HCT116 (cell line): ENCODE measurements around the gene CACNA1C. TPM values are rescaled to one million over a fixed set of nuclear protein-coding genes. Genes with fewer than 3 reads are reported as not detected.

Experiments used
- ATAC-seq: fragments of 200-7000 bp; cut with Tn5 transposase; 2 replicates; pipeline ENCODE4 v1.9.1; 2020; ENCODE audit warnings: mild to moderate bottlenecking, moderate library complexity
- BruUV-seq: library from RNA; stranded (reverse); fragments of 400-500 nt; replicated peaks from 2 replicates; lab custom pipeline; 2021; lab: Mats Ljungman, UMichigan
- CTCF ChIA-PET: fragments of 300-600 bp; sonication (Branson Sonifier 250); formaldehyde crosslinking; loops from one replicate; lab custom pipeline; 2021; ENCODE audit warnings: antibody characterized with exemption; lab: Charles Lee
- POLR2A ChIA-PET: fragments of 300-600, 350-600 bp; sonication (Branson Sonifier 250); formaldehyde crosslinking; loops from one replicate; lab custom pipeline; 2021; ENCODE audit warnings: antibody characterized with exemption; lab: Charles Lee
- RAD21 ChIA-PET, 2 experiments: fragments of 300-600 bp; sonication (Branson Sonifier 250); formaldehyde crosslinking; loops; one replicate each; lab custom pipeline; 2023; ENCODE audit warnings: low total read pairs in 2 of 2; ENCODE audit not compliant: uncharacterized antibody in 2 of 2, unreplicated experiment in 2 of 2, low non-redundant PET in 1 of 2; lab: Charles Lee
- DNase-seq: peaks from one replicate; pipeline ENCODE4 v3.0.0-alpha.2; 2010; ENCODE audit warnings: low read depth, low spot score
- H2AFZ ChIP-seq: fragments of 200-600 bp; shearing (Covaris generic), sonication (generic); 2 replicates; pipeline ENCODE4 v1.6.1; 2017; ENCODE audit warnings: low read depth, mixed run types, mixed read lengths, antibody characterized with exemption, low read length; ENCODE audit not compliant: poor library complexity, severe bottlenecking
- H3K27ac ChIP-seq: 2 replicates; pipeline ENCODE4 v1.5.1; 2012; ENCODE audit warnings: low read depth, low read length
- H3K27me3 ChIP-seq: fragments of 200-600 bp; sonication (generic); 2 replicates; pipeline ENCODE4 v1.6.1; 2016; ENCODE audit warnings: mixed run types, low read length, mixed read lengths; ENCODE audit not compliant: insufficient read depth
- H3K36me3 ChIP-seq, 2 experiments: fragments of 200-500 bp in 1 of 2; fragments of 200-600 bp in 1 of 2; sonication (Bioruptor generic) in 1 of 2; sonication (generic) in 1 of 2; 2 replicates each; pipeline versions ENCODE4 v1.5.1 to v1.6.1; 2014 to 2016; ENCODE audit warnings: low read length in 2 of 2, inconsistent platforms in 1 of 2, mixed read lengths in 1 of 2, mixed run types in 1 of 2; ENCODE audit not compliant: insufficient read depth in 2 of 2, control insufficient read depth in 1 of 2
- H3K4me1 ChIP-seq, 2 experiments: fragments of 200-600 bp in 1 of 2; sonication (generic) in 1 of 2; 2 replicates each; pipeline versions ENCODE4 v1.5.1 to v1.6.1; 2012 to 2017; ENCODE audit warnings: low read length in 2 of 2, inconsistent platforms in 1 of 2, mild to moderate bottlenecking in 1 of 2, mixed read lengths in 1 of 2, mixed run types in 1 of 2, moderate library complexity in 1 of 2; ENCODE audit not compliant: insufficient read depth in 2 of 2, control insufficient read depth in 1 of 2
- H3K4me2 ChIP-seq: fragments of 200-600 bp; sonication (generic); 2 replicates; pipeline ENCODE4 v1.6.1; 2017; ENCODE audit warnings: mixed run types, low read length, mixed read lengths
- H3K4me3 ChIP-seq, 2 experiments: fragments of 200-600 bp in 1 of 2; sonication (generic) in 1 of 2; replicated peaks in 1 of 2; 2 replicates each; pipeline ENCODE4 v1.5.1; 2011 to 2016; ENCODE audit warnings: low read length in 2 of 2, control low read depth in 1 of 2, low read depth in 1 of 2, mild to moderate bottlenecking in 1 of 2, mixed read lengths in 1 of 2, mixed run types in 1 of 2
- H3K79me2 ChIP-seq: fragments of 200-600 bp; sonication (generic); 2 replicates; pipeline ENCODE4 v1.6.1; 2017; ENCODE audit warnings: mild to moderate bottlenecking, mixed run types, low read length, moderate library complexity, mixed read lengths; ENCODE audit not compliant: insufficient read depth
- H3K9ac ChIP-seq: fragments of 200-600 bp; sonication (generic); 2 replicates; pipeline ENCODE4 v1.6.1; 2016; ENCODE audit warnings: low read length, mixed read lengths
- H3K9me2 ChIP-seq: fragments of 200-600 bp; sonication (generic), shearing (Covaris generic); 2 replicates; pipeline ENCODE4 v1.6.1; 2017; ENCODE audit warnings: mixed run types, mild to moderate bottlenecking, moderate library complexity; ENCODE audit not compliant: insufficient read depth
- H3K9me3 ChIP-seq, 2 experiments: fragments of 200-500 bp in 1 of 2; fragments of 200-600 bp in 1 of 2; sonication (Bioruptor generic) in 1 of 2; sonication (generic) in 1 of 2; 2 replicates each; pipeline ENCODE4 v1.6.1; 2014 to 2017; ENCODE audit warnings: low read length in 2 of 2, mixed read lengths in 2 of 2, inconsistent platforms in 1 of 2, low read depth in 1 of 2, mild to moderate bottlenecking in 1 of 2, mixed run types in 1 of 2, moderate library complexity in 1 of 2; ENCODE audit not compliant: control insufficient read depth in 1 of 2, insufficient read depth in 1 of 2
- H4K20me1 ChIP-seq: fragments of 200-600 bp; sonication (generic), shearing (Covaris generic); 2 replicates; pipeline ENCODE4 v1.6.1; 2017; ENCODE audit warnings: mixed run types, mild to moderate bottlenecking, moderate library complexity; ENCODE audit not compliant: insufficient read depth
- ATF3 ChIP-seq: IDR thresholded peaks from 2 replicates; pipeline ENCODE4 v1.6.1; 2012
- CTCF ChIP-seq, 3 experiments: fragments of 200-600 bp in 1 of 3; sonication (generic) in 1 of 3; IDR thresholded peaks in 2 of 3; conservative IDR thresholded peaks in 1 of 3; 2 replicates each; pipeline ENCODE4 v1.5.1; 2012 to 2017; ENCODE audit warnings: low read depth in 2 of 3, low read length in 2 of 3, antibody characterized with exemption in 1 of 3, borderline replicate concordance in 1 of 3, control low read depth in 1 of 3, mild to moderate bottlenecking in 1 of 3, mixed read lengths in 1 of 3, mixed run types in 1 of 3, moderate library complexity in 1 of 3; ENCODE audit not compliant: insufficient read depth in 1 of 3
- EGR1 ChIP-seq: IDR thresholded peaks from 2 replicates; pipeline ENCODE4 v1.6.1; 2012; ENCODE audit warnings: low read depth
- EZH2 ChIP-seq: fragments of 200-600 bp; sonication (generic); IDR thresholded peaks from 2 replicates; pipeline ENCODE4 v1.6.1; 2017; ENCODE audit warnings: antibody characterized with exemption, mixed run types
- EZH2phosphoT487 ChIP-seq: fragments of 200-600 bp; IDR thresholded peaks from 2 replicates; pipeline ENCODE4 v1.6.1; 2018; ENCODE audit warnings: antibody characterized with exemption, borderline replicate concordance
- FOSL1 ChIP-seq: IDR thresholded peaks from 2 replicates; pipeline ENCODE4 v1.6.1; 2012; ENCODE audit warnings: low read depth
- MAX ChIP-seq: IDR thresholded peaks from 2 replicates; pipeline ENCODE4 v1.6.1; 2012
- POLR2A ChIP-seq: IDR thresholded peaks from 2 replicates; pipeline ENCODE4 v1.7.0; 2011; ENCODE audit warnings: borderline replicate concordance; ENCODE audit not compliant: insufficient read depth, insufficient read length; ENCODE audit errors: extremely low read depth
- POLR2AphosphoS5 ChIP-seq: IDR thresholded peaks from 2 replicates; pipeline ENCODE4 v1.6.1; 2011; ENCODE audit warnings: mild to moderate bottlenecking, low read depth, low read length, moderate library complexity
- RAD21 ChIP-seq: IDR thresholded peaks from 2 replicates; pipeline ENCODE4 v1.6.1; 2012; ENCODE audit warnings: low read depth, mild to moderate bottlenecking
- REST ChIP-seq: IDR thresholded peaks from 2 replicates; pipeline ENCODE4 v1.6.1; 2012; ENCODE audit warnings: low read depth
- TCF7L2 ChIP-seq: IDR thresholded peaks from 2 replicates; pipeline ENCODE4 v1.7.0; 2011; ENCODE audit warnings: borderline replicate concordance, inconsistent platforms; ENCODE audit not compliant: insufficient read depth, insufficient read length; ENCODE audit errors: extremely low read depth
- YY1 ChIP-seq: IDR thresholded peaks from 2 replicates; pipeline ENCODE4 v1.6.1; 2011; ENCODE audit warnings: low read length, low read depth, moderate library complexity, mild to moderate bottlenecking; ENCODE audit not compliant: insufficient replicate concordance; ENCODE audit errors: extremely low read depth
- ZFX ChIP-seq: fragments of 450-650 bp; IDR thresholded peaks from 2 replicates; pipeline ENCODE4 v1.6.1; 2017
- intact Hi-C: fragments of 100-400 bp; cut with micrococcal nuclease; formaldehyde crosslinking; loops from 2 replicates; pipeline ENCODE4 v1.10.0; 2022
- total RNA-seq: library from RNA; stranded (reverse); gene quantifications from one replicate; pipeline ENCODE4 v1.2.1, GENCODE V29; 2021; ENCODE audit not compliant: unreplicated experiment

The CACNA1C gene
- total RNA-seq, 1 experiment from 2014 or later = 0.05 TPM

GRCh38 chr12:2118481-2119255 lies 65.9 kb downstream of the CACNA1C start:
- BruUV-seq = no TSS peak
- RAD21 ChIA-PET = no interaction called here
- ATAC-seq = no peak
- POLR2A ChIA-PET = no interaction called here
- CTCF ChIA-PET = no interaction called here
- no peak for TF ChIP-seq REST
- no peak for TF ChIP-seq ZFX
- no peak for TF ChIP-seq EZH2
- no peak for TF ChIP-seq ATF3
- no peak for TF ChIP-seq POLR2AphosphoS5
- TF ChIP-seq RAD21 = no peak
- TF ChIP-seq EGR1 = no peak
- TF ChIP-seq CTCF (IDR thresholded peaks at IDR 0.05 in 2 of 3, conservative IDR thresholded peaks at IDR 0.05 in 1 of 3; ENCODE audit: borderline replicate concordance in 1 of 3, insufficient read depth in 1 of 3, low read depth in 2 of 3, low read length in 2 of 3) = no peak
- no peak for TF ChIP-seq FOSL1
- TF ChIP-seq YY1 = no peak
- no peak for TF ChIP-seq EZH2phosphoT487
- TF ChIP-seq POLR2A = no peak
- no peak for TF ChIP-seq TCF7L2
- TF ChIP-seq MAX = no peak
- H2AFZ ChIP-seq = no peak overlapping the region
- H3K4me3 ChIP-seq = no peak overlapping the region
- intact Hi-C loops = no loop called here
- no peak overlapping the region for H3K4me2 ChIP-seq
- no peaks in the 10 kb centered on the region for H4K20me1 ChIP-seq
- H3K27me3 ChIP-seq = peaks cover 3% of the 10 kb centered on the region; the same call in 1 of the 2 replicates
- no peaks in the 10 kb centered on the region for H3K4me1 ChIP-seq
- no peak overlapping the region for H3K9ac ChIP-seq
- H3K9me3 ChIP-seq = no peaks in the 10 kb centered on the region
- H3K79me2 ChIP-seq = no peaks in the 10 kb centered on the region
- no peak overlapping the region for H3K27ac ChIP-seq
- no peaks in the 10 kb centered on the region for H3K36me3 ChIP-seq
- no peaks in the 10 kb centered on the region for H3K9me2 ChIP-seq
- DNase-seq = no peak
